OCI-LY7 (cell line): ENCODE results near the gene NAA60. TPM values are rescaled to one million over a fixed set of nuclear protein-coding genes. Genes with fewer than 3 reads are reported as not detected.

Experiments used
- BruUV-seq: library from RNA; stranded (reverse); fragments of 400-500 nt; replicated peaks from 2 replicates; lab custom pipeline; 2021; lab: Mats Ljungman, UMichigan
- CTCF ChIA-PET: fragments of 300-600 bp; sonication (Branson Sonifier 250); formaldehyde crosslinking; loops from one replicate; lab custom pipeline; 2022; ENCODE audit warnings: antibody characterized with exemption; ENCODE audit not compliant: unreplicated experiment; lab: Charles Lee
- POLR2A ChIA-PET: fragments of 300-600 bp; sonication (Branson Sonifier 250); formaldehyde crosslinking; loops from one replicate; lab custom pipeline; 2022; ENCODE audit warnings: antibody characterized with exemption; lab: Charles Lee
- DNase-seq: peaks from one replicate; pipeline ENCODE4 v3.0.0-alpha.2; 2015; ENCODE audit warnings: low spot score
- H2AFZ ChIP-seq: fragments of 200-600 bp; sonication (generic), shearing (Covaris generic); 2 replicates; pipeline ENCODE4 v1.6.1; 2014; ENCODE audit warnings: mild to moderate bottlenecking, antibody characterized with exemption, low read length, moderate library complexity
- H3K27ac ChIP-seq: fragments of 200-600 bp; sonication (generic); 2 replicates; pipeline ENCODE4 v1.5.1; 2014; ENCODE audit warnings: mixed run types, low read depth, mild to moderate bottlenecking, moderate library complexity, low read length, inconsistent platforms; ENCODE audit not compliant: poor library complexity, severe bottlenecking
- H3K36me3 ChIP-seq: fragments of 200-600 bp; sonication (generic); 2 replicates; pipeline ENCODE4 v1.6.1; 2014; ENCODE audit warnings: mild to moderate bottlenecking, antibody characterized with exemption, low read length, moderate library complexity, mixed read lengths; ENCODE audit not compliant: insufficient read depth
- H3K4me1 ChIP-seq: fragments of 200-600 bp; sonication (generic); 2 replicates; pipeline ENCODE4 v1.5.1; 2014; ENCODE audit warnings: mild to moderate bottlenecking, low read length; ENCODE audit not compliant: insufficient read depth, poor library complexity, severe bottlenecking
- H3K4me2 ChIP-seq: fragments of 200-600 bp; sonication (generic); 2 replicates; pipeline ENCODE4 v1.6.1; 2014; ENCODE audit warnings: mild to moderate bottlenecking, low read length
- H3K4me3 ChIP-seq: fragments of 200-600 bp; sonication (generic); 2 replicates; pipeline ENCODE4 v1.5.1; 2014; ENCODE audit warnings: mild to moderate bottlenecking, low read depth, low read length; ENCODE audit not compliant: poor library complexity, severe bottlenecking
- H3K79me2 ChIP-seq: fragments of 200-600 bp; sonication (generic); 2 replicates; pipeline ENCODE4 v1.6.1; 2016; ENCODE audit warnings: low read depth, mild to moderate bottlenecking, low read length, moderate library complexity, mixed read lengths; ENCODE audit not compliant: insufficient read depth
- H3K9me2 ChIP-seq: fragments of 200-600 bp; sonication (generic); 2 replicates; pipeline ENCODE4 v1.6.1; 2016; ENCODE audit warnings: mild to moderate bottlenecking, low read length, mixed read lengths; ENCODE audit not compliant: insufficient read depth
- H3K9me3 ChIP-seq: fragments of 200-600 bp; sonication (generic); 2 replicates; pipeline ENCODE4 v1.6.1; 2014; ENCODE audit warnings: mild to moderate bottlenecking, mixed run types, low read length, mixed read lengths
- H4K20me1 ChIP-seq: fragments of 200-600 bp; sonication (generic); 2 replicates; pipeline ENCODE4 v1.6.1; 2014; ENCODE audit warnings: mild to moderate bottlenecking, antibody characterized with exemption, low read length, moderate library complexity, mixed read lengths; ENCODE audit not compliant: insufficient read depth
- CTCF ChIP-seq: fragments of 200-600 bp; sonication (generic); conservative IDR thresholded peaks from 2 replicates; pipeline ENCODE4 v1.5.1; 2014; ENCODE audit warnings: mild to moderate bottlenecking, antibody characterized with exemption, low read length, moderate library complexity, mixed read lengths
- EZH2phosphoT487 ChIP-seq: fragments of 200-600 bp; sonication (generic); IDR thresholded peaks from 2 replicates; pipeline ENCODE4 v1.6.1; 2018; ENCODE audit warnings: low read depth, borderline replicate concordance, mild to moderate bottlenecking, mixed run types, antibody characterized with exemption, low read length, moderate library complexity, mixed read lengths
- intact Hi-C: fragments of 100-400 bp; cut with micrococcal nuclease; formaldehyde crosslinking; loops from one replicate; pipeline ENCODE4 v1.10.0; 2022; ENCODE audit not compliant: unreplicated experiment
- total RNA-seq, 2 experiments: library from RNA; depleted of rRNA in 1 of 2; stranded (reverse); fragments of >200 nt in 1 of 2; shearing (Covaris generic) in 1 of 2; gene quantifications; 2 replicates each; pipeline ENCODE4 v1.2.3, GENCODE V29; 2014 to 2022

NAA60 gene
- total RNA-seq, 2 experiments from 2014 or later: 24.8 to 40.1 TPM

GRCh38 chr16:3457434-3458252 is 14.2 kb downstream of the NAA60 start:
- ChIA-PET POLR2A (interaction anchor here (1.1 kb wide), 1 partner anchor 14 kb away, joined by 4 read pairs; the partner anchor contains the start of genes NAA60 and ZNF597), CTCF (no interaction called here)
- no peaks in the 10 kb centered on the region for H3K9me3 ChIP-seq
- TF ChIP-seq EZH2phosphoT487: no peak
- peak; percentile 60 for TF ChIP-seq CTCF
- peak overlapping the region; percentile 53 for H3K27ac ChIP-seq
- H3K4me3 ChIP-seq: peak overlapping the region; percentile 98
- H3K9me2 ChIP-seq: no peaks in the 10 kb centered on the region
- DNase-seq: peak; percentile 94
- intact Hi-C loops: loop anchor here (1.0 to 5.0 kb wide), 4 partner anchors 43 to 193 kb away; partner anchors contain the start of genes CLUAP1, ZNF174, ZNF263 and ZSCAN32
- H3K79me2 ChIP-seq: peaks cover 43% of the 10 kb centered on the region
- BruUV-seq: TSS peak; percentile 94
- peaks cover 11% of the 10 kb centered on the region; the same call in 1 of the 2 replicates for H4K20me1 ChIP-seq
- H3K4me1 ChIP-seq: peaks cover 43% of the 10 kb centered on the region
- H3K4me2 ChIP-seq: peak overlapping the region; percentile 97
- H2AFZ ChIP-seq: peak overlapping the region; percentile 83
- H3K36me3 ChIP-seq: no peaks in the 10 kb centered on the region

- H3K36me3 ChIP-seq: no peaks in the 10 kb centered on the region
- H4K20me1 ChIP-seq: peaks cover 11% of the 10 kb centered on the region; the same call in 1 of the 2 replicates
- H3K9me2 ChIP-seq: no peaks in the 10 kb centered on the region
- ChIA-PET CTCF (no interaction called here), POLR2A (no interaction called here)
- TF ChIP-seq CTCF (no peak), EZH2phosphoT487 (no peak)
- peak overlapping the region; percentile 45 for H3K27ac ChIP-seq
- H2AFZ ChIP-seq: peak overlapping the region; percentile 11; the same call in 1 of the 2 replicates
- DNase-seq: peak; percentile 29
- peaks cover 43% of the 10 kb centered on the region for H3K4me1 ChIP-seq
- H3K4me2 ChIP-seq: peak overlapping the region; percentile 97
- H3K9me3 ChIP-seq: no peaks in the 10 kb centered on the region
- intact Hi-C loops: loop anchor here (2.0 to 5.0 kb wide), 3 partner anchors 42 to 176 kb away; partner anchors contain the start of genes CLUAP1, ZNF174, ZNF263 and ZSCAN32
- peaks cover 51% of the 10 kb centered on the region for H3K79me2 ChIP-seq
- BruUV-seq: no TSS peak
- peak overlapping the region; percentile 98 for H3K4me3 ChIP-seq
These were observed 14.9 kb downstream of the NAA60 start for GRCh38 chr16:3458278-3458851.
